OCI-M2 (cell line): ENCODE data around the gene ABCC3.
A peak's percentile ranks its signal among the peaks of the same experiment; 100 is the strongest.
"Not testable (repeated sequence)": the region's sequence is repeated elsewhere in the genome, so short reads cannot be mapped to it uniquely, and the experiment has no call there.

Experiments
- DNase-seq: peaks from one replicate; lab custom pipeline; 2025; ENCODE audit not compliant: unreplicated experiment; lab: John Stamatoyannopoulos, UW

The ABCC3 gene

DNA sequence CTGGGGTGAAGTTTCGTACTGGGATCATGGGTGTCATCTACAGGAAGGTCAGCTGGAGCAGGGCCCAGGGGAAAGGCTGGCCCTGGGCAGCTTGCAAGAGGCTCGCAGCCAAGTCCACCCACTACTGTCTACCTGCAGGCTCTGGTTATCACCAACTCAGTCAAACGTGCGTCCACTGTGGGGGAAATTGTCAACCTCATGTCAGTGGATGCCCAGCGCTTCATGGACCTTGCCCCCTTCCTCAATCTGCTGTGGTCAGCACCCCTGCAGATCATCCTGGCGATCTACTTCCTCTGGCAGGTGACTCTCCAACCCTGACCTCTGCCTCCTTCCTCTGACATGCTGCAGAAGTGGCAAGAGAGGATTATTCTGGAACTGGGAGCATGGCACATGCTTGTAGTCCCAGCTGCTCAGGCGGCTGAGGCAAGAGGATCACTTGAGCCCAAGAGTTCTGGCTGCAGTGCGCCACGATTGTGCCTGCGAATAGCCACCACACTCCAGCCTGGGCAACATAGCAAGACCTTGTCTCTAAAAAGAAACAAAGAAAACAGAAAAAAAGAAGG lies 29.2 kb downstream of the ABCC3 start:
- DNase-seq, result no peak

DNA sequence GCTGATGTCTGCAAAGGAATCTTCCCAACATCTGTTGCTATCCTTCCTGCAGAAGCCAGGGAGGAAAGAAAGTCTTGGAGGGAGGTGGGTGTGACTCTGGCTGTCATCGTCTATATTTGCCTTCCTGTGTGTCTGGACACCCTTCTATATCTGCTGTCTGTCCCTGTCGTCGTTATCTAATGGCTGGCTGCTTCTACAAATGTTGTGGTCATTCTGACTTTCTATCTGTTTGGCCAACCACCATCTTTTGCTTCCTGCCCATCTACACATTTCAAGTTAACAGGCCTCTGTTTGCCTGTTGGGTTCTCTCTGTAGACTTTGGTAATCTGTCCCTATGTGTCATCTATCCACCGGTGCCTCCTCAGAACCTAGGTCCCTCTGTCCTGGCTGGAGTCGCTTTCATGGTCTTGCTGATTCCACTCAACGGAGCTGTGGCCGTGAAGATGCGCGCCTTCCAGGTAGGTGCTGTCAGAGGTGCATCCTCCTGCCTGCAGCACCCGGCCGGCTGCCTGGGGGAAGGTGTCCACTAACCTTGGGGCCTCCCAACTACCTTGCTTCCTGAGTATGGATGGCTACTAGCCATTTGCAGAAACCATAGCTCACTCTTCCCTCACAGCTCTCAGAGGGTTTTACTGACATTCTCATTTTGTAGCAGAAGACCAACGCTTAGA lies 30.2 kb downstream of the ABCC3 start:
- DNase-seq, result peak; percentile 27

DNA sequence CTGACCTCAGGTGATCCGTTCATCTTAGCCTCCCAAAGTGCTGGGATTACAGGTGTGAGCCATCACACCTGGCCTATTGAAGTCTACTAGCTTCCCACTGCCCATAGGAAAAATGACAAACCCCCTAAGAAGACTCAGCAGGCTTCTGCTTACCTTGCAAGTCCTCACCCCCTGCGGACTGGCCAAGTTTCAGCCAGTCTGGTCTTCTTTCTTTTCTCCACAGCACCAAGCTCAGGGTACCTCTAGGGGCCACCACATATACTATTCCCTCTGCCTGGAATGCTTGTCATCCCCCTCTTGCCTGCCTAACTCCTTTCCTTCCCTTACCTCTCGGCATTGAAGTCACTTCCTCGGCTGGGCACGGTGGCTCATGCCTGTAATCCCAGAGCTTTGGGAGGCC lies 31.2 kb downstream of the ABCC3 start:
- no peak for DNase-seq

DNA sequence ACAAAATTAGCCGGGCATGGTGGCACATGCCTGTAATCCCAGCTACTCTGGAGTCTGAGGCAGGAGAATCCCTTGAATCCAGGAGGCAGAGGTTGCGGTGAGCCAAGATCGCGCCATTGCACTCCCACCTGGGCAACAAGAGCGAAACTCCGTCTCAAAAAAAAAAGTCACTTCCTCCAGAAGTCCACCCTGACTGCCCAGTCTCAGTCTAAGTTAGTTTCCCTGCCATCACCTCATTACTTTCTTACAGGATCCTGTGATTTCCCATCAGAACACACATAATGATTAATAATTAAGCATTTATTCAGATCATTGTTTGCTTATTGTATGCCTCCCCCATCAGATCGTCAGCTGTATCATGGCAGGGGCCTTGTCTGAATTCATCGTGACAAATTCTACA lies 31.6 kb downstream of the ABCC3 start:
- no peak for DNase-seq

DNA sequence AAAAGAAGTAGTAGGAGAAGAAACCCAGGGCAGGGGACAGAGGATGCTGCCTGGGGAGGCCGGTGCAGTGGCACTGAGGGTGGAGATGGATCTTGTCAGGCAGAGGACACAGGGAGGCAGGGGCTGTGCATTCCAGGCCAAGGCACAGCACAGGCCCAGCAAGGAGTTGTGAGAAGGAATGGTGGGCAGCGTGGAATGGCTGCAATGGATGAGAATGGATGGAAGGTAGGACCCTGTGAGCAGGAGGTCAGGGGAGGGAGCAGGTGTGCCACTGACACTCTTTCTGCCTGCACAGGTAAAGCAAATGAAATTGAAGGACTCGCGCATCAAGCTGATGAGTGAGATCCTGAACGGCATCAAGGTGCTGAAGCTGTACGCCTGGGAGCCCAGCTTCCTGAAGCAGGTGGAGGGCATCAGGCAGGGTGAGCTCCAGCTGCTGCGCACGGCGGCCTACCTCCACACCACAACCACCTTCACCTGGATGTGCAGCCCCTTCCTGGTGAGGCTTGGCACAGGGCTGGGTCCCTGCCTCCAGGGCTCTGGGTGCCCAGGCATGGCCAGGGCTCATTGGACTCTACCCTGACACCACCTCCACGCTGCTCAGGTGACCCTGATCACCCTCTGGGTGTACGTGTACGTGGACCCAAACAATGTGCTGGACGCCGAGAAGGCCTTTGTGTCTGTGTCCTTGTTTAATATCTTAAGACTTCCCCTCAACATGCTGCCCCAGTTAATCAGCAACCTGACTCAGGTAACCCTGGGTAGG lies 32.8 kb downstream of the ABCC3 start:
- no peak for DNase-seq

DNA sequence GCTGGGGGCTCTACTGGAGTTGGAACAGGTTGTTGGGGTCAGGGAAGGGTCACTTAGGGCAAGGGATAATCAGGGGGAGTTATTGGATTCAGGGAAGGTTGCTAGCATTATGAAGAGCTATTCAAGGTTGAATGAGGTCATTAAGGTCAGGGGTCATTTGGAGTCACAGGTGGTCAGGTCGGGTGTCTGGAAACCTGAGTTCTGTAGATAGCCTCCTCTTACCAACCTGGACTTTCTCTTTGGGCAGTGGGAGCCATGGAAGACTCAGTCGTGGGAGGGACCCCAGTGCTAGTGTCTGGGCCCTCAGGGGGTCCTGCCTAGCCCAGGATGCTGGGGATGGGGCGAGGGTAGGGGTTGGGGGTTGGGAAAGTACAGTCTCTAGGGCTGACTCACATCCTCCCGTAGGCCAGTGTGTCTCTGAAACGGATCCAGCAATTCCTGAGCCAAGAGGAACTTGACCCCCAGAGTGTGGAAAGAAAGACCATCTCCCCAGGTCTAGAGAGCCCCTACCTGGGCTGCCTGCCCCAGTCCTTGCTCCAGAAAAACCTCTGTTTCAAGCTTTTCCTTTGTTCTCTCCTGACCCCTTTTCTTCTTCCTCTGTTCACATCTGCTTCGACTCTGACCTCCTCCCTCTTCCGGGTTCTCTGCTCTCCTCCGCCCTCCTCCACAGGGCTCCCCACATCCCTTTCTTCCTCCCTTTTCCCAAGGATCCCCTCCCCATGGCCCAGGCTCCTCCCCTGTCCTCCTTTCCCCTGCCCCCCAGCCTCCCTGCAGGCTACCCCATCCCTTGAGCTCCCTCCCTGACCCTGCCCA lies 33.5 kb downstream of the ABCC3 start:
- no peak for DNase-seq

DNA sequence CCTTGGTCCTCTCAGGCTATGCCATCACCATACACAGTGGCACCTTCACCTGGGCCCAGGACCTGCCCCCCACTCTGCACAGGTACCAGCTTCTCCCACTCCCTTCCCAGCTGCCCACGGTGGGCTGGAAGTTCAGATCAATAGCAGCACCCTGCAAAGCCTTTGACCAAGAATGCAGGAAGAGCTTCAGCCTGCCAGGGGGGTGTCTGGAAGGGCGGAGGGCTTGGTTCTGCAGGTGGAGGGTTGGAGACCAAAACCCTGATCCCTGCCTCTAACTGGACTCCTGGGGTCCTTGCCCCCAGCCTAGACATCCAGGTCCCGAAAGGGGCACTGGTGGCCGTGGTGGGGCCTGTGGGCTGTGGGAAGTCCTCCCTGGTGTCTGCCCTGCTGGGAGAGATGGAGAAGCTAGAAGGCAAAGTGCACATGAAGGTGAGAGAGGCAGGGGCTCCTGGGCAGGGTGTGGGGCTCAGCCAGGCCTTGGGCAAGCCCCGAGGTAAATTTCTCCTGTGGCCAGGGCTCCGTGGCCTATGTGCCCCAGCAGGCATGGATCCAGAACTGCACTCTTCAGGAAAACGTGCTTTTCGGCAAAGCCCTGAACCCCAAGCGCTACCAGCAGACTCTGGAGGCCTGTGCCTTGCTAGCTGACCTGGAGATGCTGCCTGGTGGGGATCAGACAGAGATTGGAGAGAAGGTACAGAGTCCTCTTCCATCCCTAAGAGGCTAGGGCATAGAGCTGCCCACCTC lies 34.3 kb downstream of the ABCC3 start:
- DNase-seq, result no peak

DNA sequence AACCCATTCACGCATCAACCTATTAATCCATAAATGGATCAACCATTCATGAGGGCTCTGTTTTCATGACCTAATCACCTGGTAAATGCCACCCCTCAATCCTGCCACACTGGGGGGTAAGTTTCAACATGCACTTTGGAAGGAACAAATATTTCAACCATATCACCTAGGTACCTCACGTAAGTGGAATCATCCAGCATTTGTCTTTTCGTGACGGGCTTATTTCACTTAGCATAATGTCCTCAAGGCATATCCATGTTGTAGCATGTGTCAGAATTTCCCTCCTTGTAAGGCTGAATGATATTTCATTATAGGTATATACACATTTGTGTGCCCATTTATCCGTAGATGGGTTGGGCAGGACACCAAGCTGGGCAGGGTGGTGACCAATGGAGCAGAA lies 37.4 kb downstream of the ABCC3 start:
- DNase-seq, result no peak

DNA sequence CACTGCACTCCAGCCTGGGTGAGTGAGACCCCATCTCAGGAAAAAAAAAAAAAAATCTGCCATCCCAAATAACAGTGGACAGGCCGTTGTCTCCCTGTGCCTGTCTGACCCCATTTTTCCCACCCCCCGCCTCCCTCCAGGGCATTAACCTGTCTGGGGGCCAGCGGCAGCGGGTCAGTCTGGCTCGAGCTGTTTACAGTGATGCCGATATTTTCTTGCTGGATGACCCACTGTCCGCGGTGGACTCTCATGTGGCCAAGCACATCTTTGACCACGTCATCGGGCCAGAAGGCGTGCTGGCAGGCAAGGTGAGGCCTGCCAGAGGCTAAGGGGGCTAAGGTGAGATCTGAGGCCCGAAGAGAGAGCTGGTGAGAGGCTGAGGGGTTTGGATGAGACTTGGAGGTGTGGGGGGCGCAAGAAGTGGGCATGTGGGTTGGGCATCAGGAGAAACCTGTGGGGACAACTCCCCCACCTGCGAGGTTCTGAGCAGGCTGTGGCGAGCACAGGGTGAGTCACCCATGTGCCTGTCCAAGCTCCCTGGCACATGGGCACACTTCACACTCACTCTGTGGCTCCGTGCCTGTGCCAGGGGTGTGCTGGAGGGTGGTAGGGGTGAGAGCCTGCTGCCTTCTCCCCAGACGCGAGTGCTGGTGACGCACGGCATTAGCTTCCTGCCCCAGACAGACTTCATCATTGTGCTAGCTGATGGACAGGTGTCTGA lies 38.3 kb downstream of the ABCC3 start:
- no peak for DNase-seq

DNA sequence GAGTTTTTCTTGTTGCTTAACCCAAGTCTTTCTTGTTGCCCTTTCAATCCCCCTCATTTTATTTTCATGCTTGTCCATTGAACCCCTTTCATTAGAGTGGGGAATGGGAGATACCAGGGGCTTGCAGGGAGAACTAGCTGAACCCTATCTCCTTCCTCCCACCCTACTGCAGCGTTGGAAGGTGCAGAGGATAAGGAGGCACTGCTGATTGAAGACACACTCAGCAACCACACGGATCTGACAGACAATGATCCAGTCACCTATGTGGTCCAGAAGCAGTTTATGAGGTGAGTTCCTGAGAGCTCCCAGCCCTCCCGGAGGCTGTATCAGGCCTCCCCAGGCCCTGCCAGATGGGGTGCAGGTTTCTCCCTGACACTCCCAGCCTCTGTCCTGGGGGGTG lies 40.5 kb downstream of the ABCC3 start:
- no peak for DNase-seq

DNA sequence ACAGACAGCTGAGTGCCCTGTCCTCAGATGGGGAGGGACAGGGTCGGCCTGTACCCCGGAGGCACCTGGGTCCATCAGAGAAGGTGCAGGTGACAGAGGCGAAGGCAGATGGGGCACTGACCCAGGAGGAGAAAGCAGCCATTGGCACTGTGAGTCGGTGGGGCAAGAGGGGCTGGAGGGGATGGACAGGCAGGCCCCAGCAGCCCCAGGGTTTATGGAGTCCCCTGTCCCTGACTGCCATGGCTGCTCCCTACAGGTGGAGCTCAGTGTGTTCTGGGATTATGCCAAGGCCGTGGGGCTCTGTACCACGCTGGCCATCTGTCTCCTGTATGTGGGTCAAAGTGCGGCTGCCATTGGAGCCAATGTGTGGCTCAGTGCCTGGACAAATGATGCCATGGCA lies 40.9 kb downstream of the ABCC3 start:
- DNase-seq, result no peak

DNA sequence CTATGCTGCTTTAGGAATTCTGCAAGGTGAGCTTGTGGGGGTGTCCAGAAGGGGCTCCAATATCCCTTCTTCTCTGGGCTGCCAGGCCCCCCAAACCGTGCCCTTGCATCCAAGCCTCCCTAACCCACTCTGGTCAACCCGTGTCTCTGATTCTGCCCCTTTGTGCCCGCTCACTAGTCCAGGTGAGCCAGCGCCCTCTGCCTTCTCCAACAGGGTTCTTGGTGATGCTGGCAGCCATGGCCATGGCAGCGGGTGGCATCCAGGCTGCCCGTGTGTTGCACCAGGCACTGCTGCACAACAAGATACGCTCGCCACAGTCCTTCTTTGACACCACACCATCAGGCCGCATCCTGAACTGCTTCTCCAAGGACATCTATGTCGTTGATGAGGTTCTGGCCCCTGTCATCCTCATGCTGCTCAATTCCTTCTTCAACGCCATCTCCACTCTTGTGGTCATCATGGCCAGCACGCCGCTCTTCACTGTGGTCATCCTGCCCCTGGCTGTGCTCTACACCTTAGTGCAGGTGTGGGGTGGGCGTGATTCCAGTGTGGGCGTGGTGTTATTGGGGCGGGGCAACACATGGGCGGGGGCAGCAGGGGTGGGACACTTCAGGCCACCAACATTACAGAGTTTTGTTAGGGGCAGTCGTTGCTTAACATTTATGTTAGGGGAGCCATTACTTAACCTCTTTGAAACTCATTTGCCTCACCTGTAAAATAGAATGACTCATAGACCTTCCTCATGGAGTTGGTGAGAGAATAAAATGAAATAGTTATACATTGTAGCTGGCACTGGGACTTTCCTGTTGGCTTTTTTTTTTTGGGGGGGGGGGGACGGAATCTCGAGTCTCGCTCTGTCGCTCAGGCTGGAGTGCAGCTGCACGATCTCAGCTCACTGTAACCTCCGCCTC lies 41.6 kb downstream of the ABCC3 start:
- DNase-seq, result no peak

DNA sequence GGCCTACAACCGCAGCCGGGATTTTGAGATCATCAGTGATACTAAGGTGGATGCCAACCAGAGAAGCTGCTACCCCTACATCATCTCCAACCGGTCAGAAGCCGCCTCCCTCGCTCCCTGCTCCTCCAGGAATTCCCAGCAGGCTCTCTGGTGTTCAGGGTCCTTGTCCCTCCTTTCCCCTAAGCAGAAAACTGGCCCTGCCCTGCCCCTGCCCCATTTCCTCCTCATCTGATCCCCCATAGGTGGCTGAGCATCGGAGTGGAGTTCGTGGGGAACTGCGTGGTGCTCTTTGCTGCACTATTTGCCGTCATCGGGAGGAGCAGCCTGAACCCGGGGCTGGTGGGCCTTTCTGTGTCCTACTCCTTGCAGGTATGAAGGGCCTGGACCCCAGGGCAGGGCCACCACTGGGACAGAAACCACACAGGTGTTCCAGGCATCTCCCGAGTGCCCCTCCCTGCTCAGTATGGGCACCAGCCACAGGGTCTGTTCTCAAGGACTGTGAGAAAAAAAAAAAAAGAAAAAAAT lies 43.2 kb downstream of the ABCC3 start:
- DNase-seq, result no peak

DNA sequence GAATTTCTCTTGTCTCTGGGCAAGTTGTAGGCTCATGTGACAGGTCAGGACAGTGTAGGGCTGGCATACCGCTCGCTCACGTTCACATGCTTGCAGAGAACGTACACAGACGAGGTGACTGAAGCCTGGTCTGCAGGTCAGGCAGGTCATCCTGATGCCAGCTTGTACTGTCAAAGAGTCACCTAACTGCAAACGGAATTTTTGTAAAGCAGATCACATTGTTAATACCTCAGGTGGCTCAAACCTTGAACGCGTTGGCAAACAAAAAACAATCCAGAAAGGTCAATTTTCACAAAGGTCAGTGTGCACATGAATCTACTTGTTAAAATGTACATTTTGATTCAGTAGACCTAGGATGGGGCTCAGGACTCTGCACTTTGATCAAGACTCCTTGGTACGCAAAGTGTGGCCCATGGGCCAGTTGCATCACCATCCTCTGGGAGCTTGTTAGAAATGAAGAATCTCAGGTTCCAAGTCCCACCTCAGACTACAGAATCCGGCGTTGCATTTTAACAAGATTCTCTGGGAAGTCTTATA lies 44.4 kb downstream of the ABCC3 start:
- no peak for DNase-seq

DNA sequence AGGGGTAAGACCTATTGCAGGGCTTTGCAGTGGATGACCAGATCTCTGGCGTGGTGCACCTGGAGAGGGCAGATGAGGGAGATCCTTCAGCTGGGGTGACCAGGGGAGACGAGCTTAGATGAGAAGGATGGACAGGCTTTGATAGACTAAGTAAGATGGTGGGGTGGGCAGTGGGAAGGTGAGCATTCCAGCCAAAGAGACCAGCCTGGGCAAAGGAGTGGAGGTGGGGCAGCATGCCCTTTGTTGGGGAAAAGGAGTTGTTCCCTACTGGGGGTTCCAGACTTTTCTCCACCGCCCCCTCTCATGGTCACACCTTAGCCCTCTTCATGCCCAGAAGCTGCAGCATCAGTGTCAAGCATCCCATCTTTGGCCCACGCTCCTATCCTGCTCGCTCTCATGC lies 45.4 kb downstream of the ABCC3 start:
- no peak for DNase-seq

DNA sequence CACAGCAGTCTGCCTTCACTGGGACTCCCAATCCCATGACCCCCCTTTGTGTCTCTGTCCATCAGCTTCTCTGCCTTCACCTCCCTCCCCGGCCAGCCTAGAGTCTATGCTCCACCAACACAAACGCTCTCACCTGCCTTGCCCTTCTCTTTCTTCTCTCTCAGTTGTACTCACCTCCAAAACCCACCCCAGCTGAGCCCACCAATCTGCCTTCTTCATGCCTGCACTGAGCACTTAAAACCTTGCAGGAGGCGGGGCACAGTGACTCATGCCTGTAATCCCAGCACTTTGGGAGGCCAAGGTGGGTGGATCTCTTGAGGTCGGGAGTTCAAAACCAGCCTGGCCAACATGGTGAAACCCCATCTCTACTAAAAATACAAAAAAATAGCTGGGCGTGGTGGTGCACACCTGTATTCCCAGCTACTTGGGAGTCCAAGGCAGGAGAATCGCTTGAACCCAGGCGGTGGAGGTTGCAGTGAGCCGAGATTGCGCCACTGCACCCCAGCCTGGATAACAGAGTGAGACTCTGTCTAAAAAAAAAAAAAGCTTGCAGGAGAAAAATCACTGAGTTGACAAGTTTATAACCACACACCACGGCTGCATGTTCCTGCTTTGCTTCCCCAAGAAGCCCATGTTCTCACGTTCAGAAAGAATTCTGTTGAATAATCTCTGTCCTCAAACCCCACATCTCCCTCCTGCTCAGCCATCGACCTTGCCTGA lies 46.0 kb downstream of the ABCC3 start:
- not testable (repeated sequence) for DNase-seq

DNA sequence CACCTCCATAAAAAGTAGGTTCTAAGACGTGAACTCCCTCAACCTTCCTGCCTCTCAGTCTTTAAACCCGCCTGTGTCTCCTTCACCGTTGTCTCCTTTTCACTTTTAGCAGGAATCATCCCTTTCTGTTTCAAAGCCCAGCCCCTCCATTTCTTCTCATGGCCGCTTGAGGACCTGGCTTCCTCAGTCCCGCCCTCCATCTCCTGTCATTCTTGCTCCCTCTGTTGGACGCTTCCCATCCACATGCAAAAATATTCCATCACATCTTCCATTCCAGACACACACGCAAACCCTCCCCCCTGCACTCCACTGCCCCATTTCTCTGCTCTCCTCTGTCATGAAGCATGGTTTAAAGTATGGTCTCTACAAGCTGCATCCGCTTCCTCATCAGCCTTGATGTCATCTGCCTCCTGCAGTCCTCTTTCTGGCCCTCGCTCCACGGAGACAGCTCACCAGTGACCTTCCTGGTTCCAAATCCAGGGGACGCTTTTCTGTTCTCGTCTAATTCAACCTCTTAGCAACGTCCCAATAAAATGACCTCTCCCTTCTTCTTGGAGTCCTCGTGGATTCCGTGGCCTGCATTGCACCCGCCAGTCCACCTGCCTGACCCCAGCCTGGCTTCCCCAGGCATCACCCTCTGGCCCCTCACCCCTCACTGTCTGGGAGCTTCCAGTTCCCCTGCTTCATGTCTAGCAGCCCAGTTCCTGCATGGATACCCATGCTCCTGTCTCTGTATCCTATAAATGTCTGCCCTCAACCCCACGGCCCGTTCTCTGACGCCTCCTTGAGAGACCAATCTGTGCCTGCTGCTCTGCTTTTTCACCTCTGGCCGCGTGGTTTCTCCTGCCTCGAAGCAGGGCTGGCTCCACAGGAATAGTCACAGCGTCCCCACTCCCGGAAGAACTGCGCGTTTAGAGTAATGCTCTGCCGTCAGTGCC lies 46.9 kb downstream of the ABCC3 start:
- no peak for DNase-seq
